SK-N-SH treated with all-trans-retinoic acid at 6 μM for 48 hours (cell line): ENCODE measurements around the gene ERBB2.
A peak's percentile ranks its signal among the peaks of the same experiment; 100 is the strongest.

ENCODE experiments used
- ATAC-seq: fragments of 200-7000 bp; cut with Tn5 transposase; 3 replicates; pipeline ENCODE4 v1.9.1; 2020; ENCODE audit warnings: mild to moderate bottlenecking, moderate library complexity
- CREB5 ChIP-seq: fragments of 250-450 bp; sonication (Bioruptor Pico); IDR thresholded peaks from 2 replicates; pipeline ENCODE4 v1.5.1; 2020; ENCODE audit warnings: low read depth, mild to moderate bottlenecking, moderate library complexity
- CSDC2 ChIP-seq: fragments of 250-450 bp; sonication (Bioruptor Pico); IDR thresholded peaks from 2 replicates; pipeline ENCODE4 v1.5.0; 2020; ENCODE audit warnings: mild to moderate bottlenecking, moderate library complexity
- CSRNP3 ChIP-seq: fragments of 250-450 bp; sonication (Bioruptor Pico); IDR thresholded peaks from 2 replicates; pipeline ENCODE4 v1.5.1; 2021; ENCODE audit warnings: mild to moderate bottlenecking, moderate library complexity
- ESRRG ChIP-seq: fragments of 250-450 bp; sonication (Bioruptor Pico); IDR thresholded peaks from 2 replicates; pipeline ENCODE4 v1.6.1; 2021; ENCODE audit warnings: mild to moderate bottlenecking
- GLIS3 ChIP-seq: fragments of 250-450 bp; sonication (Bioruptor Pico); IDR thresholded peaks from 2 replicates; pipeline ENCODE4 v1.5.0; 2020; ENCODE audit warnings: mild to moderate bottlenecking, moderate library complexity
- ISL1 ChIP-seq: fragments of 250-450 bp; sonication (Bioruptor Pico); IDR thresholded peaks from 2 replicates; pipeline ENCODE4 v2.1.2; 2022; ENCODE audit warnings: mild to moderate bottlenecking, moderate library complexity
- OSR1 ChIP-seq: fragments of 250-450 bp; sonication (Bioruptor Pico); IDR thresholded peaks from 2 replicates; pipeline ENCODE4 v1.8.0; 2022; ENCODE audit warnings: moderate library complexity, mild to moderate bottlenecking, inconsistent platforms
- PATZ1 ChIP-seq: fragments of 250-450 bp; sonication (Bioruptor Pico); IDR thresholded peaks from 2 replicates; pipeline ENCODE4 v1.8.0; 2020; ENCODE audit warnings: mild to moderate bottlenecking, moderate library complexity, borderline replicate concordance
- POU6F1 ChIP-seq: fragments of 250-450 bp; sonication (Bioruptor Pico); IDR thresholded peaks from 2 replicates; pipeline ENCODE4 v1.8.0; 2021; ENCODE audit warnings: low read depth, mild to moderate bottlenecking, moderate library complexity, borderline replicate concordance
- PPARA ChIP-seq: fragments of 250-450 bp; sonication (Bioruptor Pico); IDR thresholded peaks from 2 replicates; pipeline ENCODE4 v1.5.0; 2020; ENCODE audit warnings: mild to moderate bottlenecking, borderline replicate concordance
- RARB ChIP-seq: fragments of 250-450 bp; sonication (Bioruptor Pico); IDR thresholded peaks from 2 replicates; pipeline ENCODE4 v1.8.0; 2021; ENCODE audit warnings: mild to moderate bottlenecking, moderate library complexity
- SNAI2 ChIP-seq: fragments of 250-450 bp; sonication (Bioruptor Pico); IDR thresholded peaks from 2 replicates; pipeline ENCODE4 v1.5.0; 2020; ENCODE audit warnings: mild to moderate bottlenecking, moderate library complexity
- TCF4 ChIP-seq: fragments of 250-450 bp; sonication (Bioruptor Pico); IDR thresholded peaks from 2 replicates; pipeline ENCODE4 v1.8.0; 2021; ENCODE audit warnings: mild to moderate bottlenecking, moderate library complexity, borderline replicate concordance
- TOX ChIP-seq: fragments of 250-450 bp; sonication (Bioruptor Pico); IDR thresholded peaks from 2 replicates; pipeline ENCODE4 v1.8.0; 2021; ENCODE audit warnings: mild to moderate bottlenecking, moderate library complexity, borderline replicate concordance
- TSHZ2 ChIP-seq: fragments of 250-450 bp; sonication (Bioruptor Pico); IDR thresholded peaks from 2 replicates; pipeline ENCODE4 v1.5.0; 2020; ENCODE audit warnings: mild to moderate bottlenecking, moderate library complexity
- ZC3H10 ChIP-seq: fragments of 250-450 bp; sonication (Bioruptor Pico); IDR thresholded peaks from 2 replicates; pipeline ENCODE4 v1.5.1; 2021; ENCODE audit warnings: mild to moderate bottlenecking, moderate library complexity
- ZFP3 ChIP-seq: fragments of 250-450 bp; sonication (Bioruptor Pico); IDR thresholded peaks from 2 replicates; pipeline ENCODE4 v1.5.0; 2020; ENCODE audit warnings: mild to moderate bottlenecking, moderate library complexity
- ZFP30 ChIP-seq: fragments of 450-650 bp; formaldehyde crosslinking; IDR thresholded peaks from 2 replicates; pipeline ENCODE4 v1.5.0; 2022; ENCODE audit warnings: mild to moderate bottlenecking, moderate library complexity
- ZNF70 ChIP-seq: fragments of 450-650 bp; formaldehyde crosslinking; IDR thresholded peaks from 2 replicates; pipeline ENCODE4 v1.5.0; 2020; ENCODE audit warnings: mild to moderate bottlenecking, moderate library complexity
- ZNF8 ChIP-seq: fragments of 450-650 bp; formaldehyde crosslinking; IDR thresholded peaks from 2 replicates; pipeline ENCODE4 v1.5.0; 2020; ENCODE audit warnings: mild to moderate bottlenecking, moderate library complexity

ERBB2 gene

GRCh38 chr17:39729280-39729851, 29.5 kb downstream of the ERBB2 start:
- ATAC-seq: no peak
- TF ChIP-seq ZFP30 (CRISPR knock-in tag) (no peak), ZFP3 (CRISPR knock-in tag) (no peak), SNAI2 (CRISPR knock-in tag) (no peak), ZNF70 (CRISPR knock-in tag) (no peak), GLIS3 (no peak), CSDC2 (no peak), TCF4 (CRISPR knock-in tag) (no peak), TOX (CRISPR knock-in tag) (no peak), PATZ1 (CRISPR knock-in tag) (no peak), CSRNP3 (no peak)

- peak; percentile 93 for ATAC-seq
Measured at GRCh38 chr17:39730095-39730921, 30.4 kb downstream of the ERBB2 start, which contains the start of gene MIEN1. Gene MIEN1, minus strand, starts transcription at chr17:39730532. Its CDS starts 37 bp downstream, at chr17:39730495.

More at GRCh38 chr17:39730095-39730921, 30.4 kb downstream of the ERBB2 start, which contains the start of gene MIEN1:
- TF ChIP-seq CSDC2: no peak
- no peak for TF ChIP-seq GLIS3
- no peak for TF ChIP-seq SNAI2 (CRISPR knock-in tag)
- no peak for TF ChIP-seq RARB (CRISPR knock-in tag)
- no peak for TF ChIP-seq PATZ1 (CRISPR knock-in tag)
- TF ChIP-seq TSHZ2 (CRISPR knock-in tag): no peak
- TF ChIP-seq ESRRG (CRISPR knock-in tag): no peak
- TF ChIP-seq CREB5 (CRISPR knock-in tag): no peak
- TF ChIP-seq ZC3H10 (CRISPR knock-in tag): no peak
- no peak for TF ChIP-seq CSRNP3
- TF ChIP-seq PPARA (CRISPR knock-in tag): no peak
- TF ChIP-seq TCF4 (CRISPR knock-in tag): no peak
- TF ChIP-seq ZNF70 (CRISPR knock-in tag): no peak
- TF ChIP-seq POU6F1 (CRISPR knock-in tag): no peak
- no peak for TF ChIP-seq ZFP30 (CRISPR knock-in tag)
- no peak for TF ChIP-seq ZNF8 (CRISPR knock-in tag)
- no peak for TF ChIP-seq OSR1
- no peak for TF ChIP-seq TOX (CRISPR knock-in tag)
- TF ChIP-seq ISL1 (CRISPR knock-in tag): no peak
